ENCODE results near the gene RASD1. TPM values are rescaled to one million over a fixed set of nuclear protein-coding genes. Genes with fewer than 3 reads are reported as not detected.

RASD1 gene
- total and polyA plus RNA-seq, 2 experiments from 2014 or later, result 3.6 to 3.7 TPM

GRCh38 chr17:17454276-17454675 lies 41.9 kb downstream of the RASD1 start:
- Histone ChIP-seq H3K27me3 (ENCODE audit: insufficient read depth) (no peaks in the 10 kb centered on the region), H3K9me2 (ENCODE audit: insufficient read depth) (no peaks in the 10 kb centered on the region), H3K36me3 (ENCODE audit: insufficient read depth) (no peaks in the 10 kb centered on the region), H3K79me2 (replicated peaks; ENCODE audit: insufficient read depth) (no peaks in the 10 kb centered on the region), H3F3A (replicated peaks; ENCODE audit: low read depth) (no peaks in the 10 kb centered on the region), H3K4me2 (no peak overlapping the region), H4K20me1 (replicated peaks; ENCODE audit: insufficient read depth) (no peaks in the 10 kb centered on the region), H3K4me3 (no peak overlapping the region), H2AFZ (no peak overlapping the region), H3K4me1 (ENCODE audit: insufficient read depth) (no peaks in the 10 kb centered on the region), H3K27ac (ENCODE audit: low read depth) (no peak overlapping the region)
- Mint-ChIP-seq H3K4me3 (no peak overlapping the region), H3K4me1 (no peaks in the 10 kb centered on the region), H3K27me3 (ENCODE audit: insufficient read depth, low read depth, poor library complexity) (no peaks in the 10 kb centered on the region), H3K9me3 (no peaks in the 10 kb centered on the region), H3K36me3 (ENCODE audit: low read depth) (no peaks in the 10 kb centered on the region), H3K27ac (no peak overlapping the region)
- DNase-seq (ENCODE audit: low spot score) (no peak), ATAC-seq (no peak)
- TF ChIP-seq STAT1 (IDR thresholded peaks at IDR 0.05; ENCODE audit: unreplicated experiment) (no peak), ZNF114 (CRISPR knock-in tag; IDR thresholded peaks at IDR 0.05) (no peak), NANOG (IDR thresholded peaks at IDR 0.05; ENCODE audit: borderline replicate concordance) (no peak), JUNB (IDR thresholded peaks at IDR 0.05; ENCODE audit: unreplicated experiment) (no peak), POLR2AphosphoS5 (IDR thresholded peaks at IDR 0.05; ENCODE audit: low read depth) (no peak), EZH2phosphoT487 (IDR thresholded peaks at IDR 0.05; ENCODE audit: unreplicated experiment) (no peak), ZNF331 (CRISPR knock-in tag; IDR thresholded peaks at IDR 0.05; ENCODE audit: low read depth) (no peak), CREB1 (CRISPR knock-in tag; IDR thresholded peaks at IDR 0.05; ENCODE audit: low read depth) (no peak), ETS1 (IDR thresholded peaks at IDR 0.05) (no peak), EZH2 (IDR thresholded peaks at IDR 0.05; ENCODE audit: low read depth, unreplicated experiment) (no peak)
- TF ChIP-seq, protein P1, sequence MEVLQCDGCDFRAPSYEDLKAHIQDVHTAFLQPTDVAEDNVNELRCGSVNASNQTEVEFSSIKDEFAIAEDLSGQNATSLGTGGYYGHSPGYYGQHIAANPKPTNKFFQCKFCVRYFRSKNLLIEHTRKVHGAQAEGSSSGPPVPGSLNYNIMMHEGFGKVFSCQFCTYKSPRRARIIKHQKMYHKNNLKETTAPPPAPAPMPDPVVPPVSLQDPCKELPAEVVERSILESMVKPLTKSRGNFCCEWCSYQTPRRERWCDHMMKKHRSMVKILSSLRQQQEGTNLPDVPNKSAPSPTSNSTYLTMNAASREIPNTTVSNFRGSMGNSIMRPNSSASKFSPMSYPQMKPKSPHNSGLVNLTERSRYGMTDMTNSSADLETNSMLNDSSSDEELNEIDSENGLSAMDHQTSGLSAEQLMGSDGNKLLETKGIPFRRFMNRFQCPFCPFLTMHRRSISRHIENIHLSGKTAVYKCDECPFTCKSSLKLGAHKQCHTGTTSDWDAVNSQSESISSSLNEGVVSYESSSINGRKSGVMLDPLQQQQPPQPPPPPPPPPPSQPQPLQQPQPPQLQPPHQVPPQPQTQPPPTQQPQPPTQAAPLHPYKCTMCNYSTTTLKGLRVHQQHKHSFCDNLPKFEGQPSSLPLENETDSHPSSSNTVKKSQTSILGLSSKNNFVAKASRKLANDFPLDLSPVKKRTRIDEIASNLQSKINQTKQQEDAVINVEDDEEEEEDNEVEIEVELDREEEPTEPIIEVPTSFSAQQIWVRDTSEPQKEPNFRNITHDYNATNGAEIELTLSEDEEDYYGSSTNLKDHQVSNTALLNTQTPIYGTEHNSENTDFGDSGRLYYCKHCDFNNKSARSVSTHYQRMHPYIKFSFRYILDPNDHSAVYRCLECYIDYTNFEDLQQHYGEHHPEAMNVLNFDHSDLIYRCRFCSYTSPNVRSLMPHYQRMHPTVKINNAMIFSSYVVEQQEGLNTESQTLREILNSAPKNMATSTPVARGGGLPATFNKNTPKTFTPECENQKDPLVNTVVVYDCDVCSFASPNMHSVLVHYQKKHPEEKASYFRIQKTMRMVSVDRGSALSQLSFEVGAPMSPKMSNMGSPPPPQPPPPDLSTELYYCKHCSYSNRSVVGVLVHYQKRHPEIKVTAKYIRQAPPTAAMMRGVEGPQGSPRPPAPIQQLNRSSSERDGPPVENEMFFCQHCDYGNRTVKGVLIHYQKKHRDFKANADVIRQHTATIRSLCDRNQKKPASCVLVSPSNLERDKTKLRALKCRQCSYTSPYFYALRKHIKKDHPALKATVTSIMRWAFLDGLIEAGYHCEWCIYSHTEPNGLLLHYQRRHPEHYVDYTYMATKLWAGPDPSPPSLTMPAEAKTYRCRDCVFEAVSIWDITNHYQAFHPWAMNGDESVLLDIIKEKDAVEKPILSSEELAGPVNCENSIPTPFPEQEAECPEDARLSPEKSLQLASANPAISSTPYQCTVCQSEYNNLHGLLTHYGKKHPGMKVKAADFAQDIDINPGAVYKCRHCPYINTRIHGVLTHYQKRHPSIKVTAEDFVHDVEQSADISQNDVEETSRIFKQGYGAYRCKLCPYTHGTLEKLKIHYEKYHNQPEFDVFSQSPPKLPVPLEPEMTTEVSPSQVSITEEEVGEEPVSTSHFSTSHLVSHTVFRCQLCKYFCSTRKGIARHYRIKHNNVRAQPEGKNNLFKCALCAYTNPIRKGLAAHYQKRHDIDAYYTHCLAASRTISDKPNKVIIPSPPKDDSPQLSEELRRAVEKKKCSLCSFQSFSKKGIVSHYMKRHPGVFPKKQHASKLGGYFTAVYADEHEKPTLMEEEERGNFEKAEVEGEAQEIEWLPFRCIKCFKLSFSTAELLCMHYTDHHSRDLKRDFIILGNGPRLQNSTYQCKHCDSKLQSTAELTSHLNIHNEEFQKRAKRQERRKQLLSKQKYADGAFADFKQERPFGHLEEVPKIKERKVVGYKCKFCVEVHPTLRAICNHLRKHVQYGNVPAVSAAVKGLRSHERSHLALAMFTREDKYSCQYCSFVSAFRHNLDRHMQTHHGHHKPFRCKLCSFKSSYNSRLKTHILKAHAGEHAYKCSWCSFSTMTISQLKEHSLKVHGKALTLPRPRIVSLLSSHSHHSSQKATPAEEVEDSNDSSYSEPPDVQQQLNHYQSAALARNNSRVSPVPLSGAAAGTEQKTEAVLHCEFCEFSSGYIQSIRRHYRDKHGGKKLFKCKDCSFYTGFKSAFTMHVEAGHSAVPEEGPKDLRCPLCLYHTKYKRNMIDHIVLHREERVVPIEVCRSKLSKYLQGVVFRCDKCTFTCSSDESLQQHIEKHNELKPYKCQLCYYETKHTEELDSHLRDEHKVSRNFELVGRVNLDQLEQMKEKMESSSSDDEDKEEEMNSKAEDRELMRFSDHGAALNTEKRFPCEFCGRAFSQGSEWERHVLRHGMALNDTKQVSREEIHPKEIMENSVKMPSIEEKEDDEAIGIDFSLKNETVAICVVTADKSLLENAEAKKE (CRISPR knock-in tag; IDR thresholded peaks at IDR 0.05), result no peak
- TF ChIP-seq, protein P2, sequence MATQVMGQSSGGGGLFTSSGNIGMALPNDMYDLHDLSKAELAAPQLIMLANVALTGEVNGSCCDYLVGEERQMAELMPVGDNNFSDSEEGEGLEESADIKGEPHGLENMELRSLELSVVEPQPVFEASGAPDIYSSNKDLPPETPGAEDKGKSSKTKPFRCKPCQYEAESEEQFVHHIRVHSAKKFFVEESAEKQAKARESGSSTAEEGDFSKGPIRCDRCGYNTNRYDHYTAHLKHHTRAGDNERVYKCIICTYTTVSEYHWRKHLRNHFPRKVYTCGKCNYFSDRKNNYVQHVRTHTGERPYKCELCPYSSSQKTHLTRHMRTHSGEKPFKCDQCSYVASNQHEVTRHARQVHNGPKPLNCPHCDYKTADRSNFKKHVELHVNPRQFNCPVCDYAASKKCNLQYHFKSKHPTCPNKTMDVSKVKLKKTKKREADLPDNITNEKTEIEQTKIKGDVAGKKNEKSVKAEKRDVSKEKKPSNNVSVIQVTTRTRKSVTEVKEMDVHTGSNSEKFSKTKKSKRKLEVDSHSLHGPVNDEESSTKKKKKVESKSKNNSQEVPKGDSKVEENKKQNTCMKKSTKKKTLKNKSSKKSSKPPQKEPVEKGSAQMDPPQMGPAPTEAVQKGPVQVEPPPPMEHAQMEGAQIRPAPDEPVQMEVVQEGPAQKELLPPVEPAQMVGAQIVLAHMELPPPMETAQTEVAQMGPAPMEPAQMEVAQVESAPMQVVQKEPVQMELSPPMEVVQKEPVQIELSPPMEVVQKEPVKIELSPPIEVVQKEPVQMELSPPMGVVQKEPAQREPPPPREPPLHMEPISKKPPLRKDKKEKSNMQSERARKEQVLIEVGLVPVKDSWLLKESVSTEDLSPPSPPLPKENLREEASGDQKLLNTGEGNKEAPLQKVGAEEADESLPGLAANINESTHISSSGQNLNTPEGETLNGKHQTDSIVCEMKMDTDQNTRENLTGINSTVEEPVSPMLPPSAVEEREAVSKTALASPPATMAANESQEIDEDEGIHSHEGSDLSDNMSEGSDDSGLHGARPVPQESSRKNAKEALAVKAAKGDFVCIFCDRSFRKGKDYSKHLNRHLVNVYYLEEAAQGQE (IDR thresholded peaks at IDR 0.05; ENCODE audit: unreplicated experiment), result no peak
- TF ChIP-seq, protein P3, sequence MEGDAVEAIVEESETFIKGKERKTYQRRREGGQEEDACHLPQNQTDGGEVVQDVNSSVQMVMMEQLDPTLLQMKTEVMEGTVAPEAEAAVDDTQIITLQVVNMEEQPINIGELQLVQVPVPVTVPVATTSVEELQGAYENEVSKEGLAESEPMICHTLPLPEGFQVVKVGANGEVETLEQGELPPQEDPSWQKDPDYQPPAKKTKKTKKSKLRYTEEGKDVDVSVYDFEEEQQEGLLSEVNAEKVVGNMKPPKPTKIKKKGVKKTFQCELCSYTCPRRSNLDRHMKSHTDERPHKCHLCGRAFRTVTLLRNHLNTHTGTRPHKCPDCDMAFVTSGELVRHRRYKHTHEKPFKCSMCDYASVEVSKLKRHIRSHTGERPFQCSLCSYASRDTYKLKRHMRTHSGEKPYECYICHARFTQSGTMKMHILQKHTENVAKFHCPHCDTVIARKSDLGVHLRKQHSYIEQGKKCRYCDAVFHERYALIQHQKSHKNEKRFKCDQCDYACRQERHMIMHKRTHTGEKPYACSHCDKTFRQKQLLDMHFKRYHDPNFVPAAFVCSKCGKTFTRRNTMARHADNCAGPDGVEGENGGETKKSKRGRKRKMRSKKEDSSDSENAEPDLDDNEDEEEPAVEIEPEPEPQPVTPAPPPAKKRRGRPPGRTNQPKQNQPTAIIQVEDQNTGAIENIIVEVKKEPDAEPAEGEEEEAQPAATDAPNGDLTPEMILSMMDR (conservative IDR thresholded peaks at IDR 0.05; ENCODE audit: low read depth in 2 of 2), result no peak
